Measurements from ENCODE around the gene RSPH6A.

Gene RSPH6A

GRCh38 chr19:45785097-45785496 is 30.0 kb downstream of the RSPH6A start:
- Histone ChIP-seq H3K9ac (ENCODE audit: low read length) (peak overlapping the region; percentile 6), H3K36me3 (ENCODE audit: control insufficient read depth, insufficient read depth, low read length, severe bottlenecking) (peaks cover 41% of the 10 kb centered on the region), H3K27me3 (replicated peaks; ENCODE audit: control insufficient read depth, insufficient read depth, low read length) (no peaks in the 10 kb centered on the region), H3K9me3 (ENCODE audit: control insufficient read depth, low read length) (no peaks in the 10 kb centered on the region), H3K4me1 (ENCODE audit: control insufficient read depth, insufficient read depth, low read length) (peaks cover 32% of the 10 kb centered on the region), H3K4me3 (ENCODE audit: low read length) (no peak overlapping the region)
- no peak for DNase-seq (ENCODE audit: low read depth)

GRCh38 chr19:45784096-45784495 is 31.0 kb downstream of the RSPH6A start:
- Histone ChIP-seq H3K9ac (ENCODE audit: low read length) (peak overlapping the region; percentile 96), H3K36me3 (ENCODE audit: control insufficient read depth, insufficient read depth, low read length, severe bottlenecking) (peaks cover 39% of the 10 kb centered on the region), H3K4me3 (ENCODE audit: low read length) (no peak overlapping the region), H3K27me3 (replicated peaks; ENCODE audit: control insufficient read depth, insufficient read depth, low read length) (no peaks in the 10 kb centered on the region), H3K9me3 (ENCODE audit: control insufficient read depth, low read length) (no peaks in the 10 kb centered on the region), H3K4me1 (ENCODE audit: control insufficient read depth, insufficient read depth, low read length) (peaks cover 36% of the 10 kb centered on the region)
- no peak for DNase-seq (ENCODE audit: low read depth)

DNA sequence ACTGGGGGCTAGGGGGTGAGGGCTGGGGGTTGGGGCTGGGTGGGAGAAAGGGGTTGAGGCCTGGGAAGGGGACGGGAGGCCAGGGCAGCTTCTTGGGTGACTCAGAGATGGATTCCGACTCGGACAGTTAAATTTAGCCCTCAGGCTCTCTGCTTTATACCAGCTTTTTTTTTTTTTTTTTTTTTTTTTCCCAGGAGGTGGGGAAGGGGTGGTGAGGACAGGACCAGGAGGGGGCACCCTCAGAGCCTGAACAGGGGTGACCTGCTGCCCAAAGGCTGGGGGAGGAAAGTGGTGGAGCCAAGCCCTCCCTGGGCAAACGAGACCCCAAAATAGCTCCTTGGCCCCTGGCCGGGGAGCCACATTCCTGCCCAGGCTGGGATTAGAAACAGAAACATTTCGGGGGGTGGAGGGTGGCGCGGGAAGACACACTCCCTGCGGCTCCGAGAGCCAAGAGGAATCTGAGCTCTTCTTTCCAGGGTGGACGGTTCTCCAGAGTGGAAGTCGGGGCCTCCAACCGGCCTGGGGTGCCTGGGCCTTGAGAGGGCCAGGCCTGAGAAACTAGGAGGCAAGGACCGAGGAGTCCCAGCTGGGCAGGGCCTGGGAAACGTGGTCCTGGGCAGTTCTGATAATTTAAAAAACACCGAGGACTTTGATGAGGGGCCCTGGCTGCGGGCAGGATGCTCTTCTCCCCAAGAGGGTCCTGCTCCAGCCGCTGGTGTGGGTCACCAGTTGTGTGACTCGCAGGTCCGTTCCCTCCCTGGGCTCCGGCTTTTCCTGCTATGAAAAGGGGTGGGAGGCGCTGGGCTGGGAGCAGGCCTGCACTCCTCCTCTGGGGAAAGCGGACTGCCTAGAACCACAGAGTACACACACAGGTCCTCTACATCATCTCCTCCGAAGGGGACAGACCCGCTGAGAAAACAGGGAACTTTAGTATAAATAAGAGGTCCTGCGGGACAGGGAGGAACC is 32.0 kb downstream of the RSPH6A start:
- H3K4me3 ChIP-seq (ENCODE audit: low read length), result peak overlapping the region; percentile 88
- H3K36me3 ChIP-seq (ENCODE audit: control insufficient read depth, insufficient read depth, low read length, severe bottlenecking), result peaks cover 39% of the 10 kb centered on the region
- peak overlapping the region; percentile 96 for H3K9ac ChIP-seq (ENCODE audit: low read length)
- peak; percentile 94 for DNase-seq (ENCODE audit: low read depth)
- peaks cover 36% of the 10 kb centered on the region for H3K4me1 ChIP-seq (ENCODE audit: control insufficient read depth, insufficient read depth, low read length)
- no peaks in the 10 kb centered on the region for H3K27me3 ChIP-seq (replicated peaks; ENCODE audit: control insufficient read depth, insufficient read depth, low read length)
- no peaks in the 10 kb centered on the region for H3K9me3 ChIP-seq (ENCODE audit: control insufficient read depth, low read length)

DNA sequence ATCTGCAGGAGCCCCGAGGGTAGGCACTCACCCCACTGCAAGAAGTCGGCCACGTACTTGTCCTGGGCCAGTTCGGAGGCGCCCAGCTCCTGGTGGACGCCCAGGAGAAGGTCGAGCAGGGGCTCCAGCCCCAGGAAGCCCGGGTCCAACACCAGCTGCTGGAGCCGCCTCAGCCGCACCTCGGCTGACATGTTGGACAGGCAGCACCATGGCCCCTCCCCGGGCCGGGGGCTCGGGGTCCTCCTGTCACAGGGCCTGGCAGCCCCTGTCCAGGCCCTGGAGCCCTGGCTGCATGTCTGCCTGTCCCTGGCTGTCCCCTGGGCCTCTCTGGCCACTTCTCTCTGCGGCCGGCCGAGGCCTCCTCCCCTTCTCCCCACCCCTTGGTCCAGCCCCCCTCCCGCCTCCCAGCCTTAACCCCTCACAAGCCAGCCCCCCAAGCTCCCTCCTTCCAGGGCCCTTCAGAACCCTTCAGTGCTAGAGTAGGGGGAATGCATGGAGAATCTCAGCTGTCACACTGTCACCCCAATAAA is 32.9 kb downstream of the RSPH6A start, which contains the start of gene DMPK:
Gene DMPK (minus strand): TSS at position 329 of the 530 bp plus-strand sequence. CDS start 138 bp downstream, at position 191.
- peak within 1 kb of the TSS; percentile 88 for H3K4me3 ChIP-seq (ENCODE audit: low read length)

DNA sequence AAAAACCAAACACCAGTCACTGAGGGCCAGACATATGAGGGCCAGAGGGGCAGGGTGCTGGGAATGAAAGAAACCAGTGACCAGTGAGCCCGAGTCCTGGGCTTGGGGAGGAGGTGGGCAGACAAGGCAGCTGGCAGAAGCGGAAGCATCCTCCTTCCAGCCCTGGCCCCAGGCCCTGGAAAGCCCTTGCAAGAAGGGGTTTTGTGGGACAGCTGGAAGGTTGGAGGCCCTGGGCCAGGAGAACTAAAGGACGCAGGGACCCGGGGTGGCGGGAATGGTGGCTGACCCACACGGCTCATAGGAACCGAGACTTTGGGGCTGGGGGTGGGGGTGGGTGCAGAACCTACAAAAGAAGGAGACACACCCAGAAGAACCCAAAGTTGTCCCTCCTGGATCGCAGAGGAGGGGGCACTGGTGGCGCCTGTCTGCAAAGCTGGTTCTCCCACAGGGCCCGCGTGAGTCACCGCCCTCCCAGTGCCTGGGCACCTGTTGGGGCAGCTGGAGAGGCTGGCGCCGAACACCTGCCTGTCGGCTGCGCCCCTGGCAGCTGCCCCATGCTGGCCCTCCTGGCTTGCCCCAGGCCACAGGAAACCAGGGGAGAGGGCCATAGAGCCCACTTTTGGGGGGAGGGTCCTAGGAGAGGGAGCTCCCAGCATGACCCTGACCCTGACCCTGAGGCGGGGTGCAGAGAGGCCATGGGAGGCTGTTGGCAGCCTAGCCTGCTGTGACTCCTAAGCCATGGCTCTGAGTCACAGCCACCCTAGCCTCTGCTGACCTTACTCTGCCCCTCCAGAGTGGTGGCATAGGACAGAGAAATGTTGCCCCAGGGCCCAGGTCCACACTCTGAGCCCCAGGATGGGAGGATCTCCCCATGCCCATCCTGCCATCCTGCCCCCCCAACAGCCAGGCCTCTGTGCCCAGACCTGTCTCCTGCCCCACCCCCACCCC is 33.6 kb downstream of the RSPH6A start:
- Histone ChIP-seq H3K27me3 (replicated peaks; ENCODE audit: control insufficient read depth, insufficient read depth, low read length) (no peaks in the 10 kb centered on the region), H3K36me3 (ENCODE audit: control insufficient read depth, insufficient read depth, low read length, severe bottlenecking) (peaks cover 43% of the 10 kb centered on the region), H3K9ac (ENCODE audit: low read length) (peak overlapping the region; percentile 96), H3K9me3 (ENCODE audit: control insufficient read depth, low read length) (no peaks in the 10 kb centered on the region), H3K4me1 (ENCODE audit: control insufficient read depth, insufficient read depth, low read length) (peaks cover 36% of the 10 kb centered on the region), H3K4me3 (ENCODE audit: low read length) (peak overlapping the region; percentile 88)
- DNase-seq (ENCODE audit: low read depth), result peak; percentile 42

More for the DNA sequence above, 32.9 kb downstream of the RSPH6A start, which contains the start of gene DMPK:
- H3K27me3 ChIP-seq (replicated peaks; ENCODE audit: control insufficient read depth, insufficient read depth, low read length), result no peaks in the 10 kb centered on the region
- DNase-seq (ENCODE audit: low read depth), result peak; percentile 68
- peak within 1 kb of the TSS; percentile 96 for H3K9ac ChIP-seq (ENCODE audit: low read length)
- peaks cover 43% of the 10 kb centered on the region for H3K36me3 ChIP-seq (ENCODE audit: control insufficient read depth, insufficient read depth, low read length, severe bottlenecking)
- H3K4me1 ChIP-seq (ENCODE audit: control insufficient read depth, insufficient read depth, low read length), result peaks cover 36% of the 10 kb centered on the region
- H3K9me3 ChIP-seq (ENCODE audit: control insufficient read depth, low read length), result no peaks in the 10 kb centered on the region

- no peak for DNase-seq (ENCODE audit: low read depth)
- peak overlapping the region; percentile 88 for H3K4me3 ChIP-seq (ENCODE audit: low read length)
These were observed 34.5 kb downstream of the RSPH6A start for GRCh38 chr19:45780448-45781213.

GRCh38 chr19:45780146-45780447 is 35.0 kb downstream of the RSPH6A start:
- peaks cover 36% of the 10 kb centered on the region for H3K4me1 ChIP-seq (ENCODE audit: control insufficient read depth, insufficient read depth, low read length)

More at GRCh38 chr19:45780448-45781213, 34.5 kb downstream of the RSPH6A start:
- peak overlapping the region; percentile 96 for H3K9ac ChIP-seq (ENCODE audit: low read length)
- H3K9me3 ChIP-seq (ENCODE audit: control insufficient read depth, low read length), result no peaks in the 10 kb centered on the region
- H3K4me1 ChIP-seq (ENCODE audit: control insufficient read depth, insufficient read depth, low read length), result peaks cover 36% of the 10 kb centered on the region
- H3K36me3 ChIP-seq (ENCODE audit: control insufficient read depth, insufficient read depth, low read length, severe bottlenecking), result peaks cover 37% of the 10 kb centered on the region
- H3K27me3 ChIP-seq (replicated peaks; ENCODE audit: control insufficient read depth, insufficient read depth, low read length), result no peaks in the 10 kb centered on the region

DNA sequence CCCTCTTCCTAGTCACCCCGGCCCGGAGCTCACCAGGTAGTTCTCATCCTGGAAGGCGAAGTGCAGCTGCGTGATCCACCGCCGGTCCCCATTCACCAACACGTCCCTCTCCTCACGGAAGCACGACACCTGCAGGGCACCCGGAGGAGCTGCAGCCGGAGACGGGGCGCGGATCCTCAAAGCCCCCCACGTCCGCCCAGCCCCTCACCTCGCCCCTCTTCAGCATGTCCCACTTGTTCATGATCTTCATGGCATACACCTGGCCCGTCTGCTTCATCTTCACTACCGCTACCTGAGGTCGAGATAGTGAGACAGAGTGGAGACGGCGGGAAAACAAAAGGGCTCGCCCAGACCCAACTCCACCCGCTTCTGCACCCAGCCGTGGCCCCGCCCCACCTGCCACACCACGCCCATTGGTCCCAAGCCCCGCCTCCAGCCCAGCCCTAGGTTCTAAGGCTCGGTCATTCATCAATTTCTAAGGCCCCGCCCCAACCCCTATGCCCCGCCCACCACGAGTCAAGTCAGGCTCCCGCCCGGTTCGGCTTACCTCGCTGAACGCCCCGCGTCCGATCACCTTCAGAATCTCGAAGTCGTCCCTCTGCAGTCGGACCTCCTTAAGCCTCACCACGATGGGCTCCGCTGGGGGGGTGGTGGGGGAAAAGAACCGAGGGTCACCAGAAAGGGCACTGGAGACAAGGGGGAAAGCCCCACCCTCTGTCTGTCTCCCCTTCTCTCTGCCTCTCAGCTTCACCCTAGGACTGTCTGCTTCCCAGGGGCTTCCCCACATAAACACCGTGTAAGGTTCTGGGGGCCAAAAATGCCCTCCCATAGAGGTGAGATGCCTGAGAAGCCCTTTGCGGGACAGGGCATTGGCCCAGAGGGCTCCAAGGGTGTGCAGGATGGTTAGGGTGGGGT is 35.6 kb downstream of the RSPH6A start:
- Histone ChIP-seq H3K4me3 (ENCODE audit: low read length) (peak overlapping the region; percentile 88), H3K9me3 (ENCODE audit: control insufficient read depth, low read length) (no peaks in the 10 kb centered on the region), H3K27me3 (replicated peaks; ENCODE audit: control insufficient read depth, insufficient read depth, low read length) (no peaks in the 10 kb centered on the region), H3K9ac (ENCODE audit: low read length) (peak overlapping the region; percentile 96), H3K36me3 (ENCODE audit: control insufficient read depth, insufficient read depth, low read length, severe bottlenecking) (peaks cover 43% of the 10 kb centered on the region), H3K4me1 (ENCODE audit: control insufficient read depth, insufficient read depth, low read length) (peaks cover 33% of the 10 kb centered on the region)
- DNase-seq (ENCODE audit: low read depth), result peak; percentile 57

More at GRCh38 chr19:45780146-45780447, 35.0 kb downstream of the RSPH6A start:
- Histone ChIP-seq H3K27me3 (replicated peaks; ENCODE audit: control insufficient read depth, insufficient read depth, low read length) (no peaks in the 10 kb centered on the region), H3K36me3 (ENCODE audit: control insufficient read depth, insufficient read depth, low read length, severe bottlenecking) (peaks cover 37% of the 10 kb centered on the region), H3K9me3 (ENCODE audit: control insufficient read depth, low read length) (no peaks in the 10 kb centered on the region), H3K4me3 (ENCODE audit: low read length) (peak overlapping the region; percentile 88), H3K9ac (ENCODE audit: low read length) (peak overlapping the region; percentile 96)
- DNase-seq (ENCODE audit: low read depth), result no peak

DNA sequence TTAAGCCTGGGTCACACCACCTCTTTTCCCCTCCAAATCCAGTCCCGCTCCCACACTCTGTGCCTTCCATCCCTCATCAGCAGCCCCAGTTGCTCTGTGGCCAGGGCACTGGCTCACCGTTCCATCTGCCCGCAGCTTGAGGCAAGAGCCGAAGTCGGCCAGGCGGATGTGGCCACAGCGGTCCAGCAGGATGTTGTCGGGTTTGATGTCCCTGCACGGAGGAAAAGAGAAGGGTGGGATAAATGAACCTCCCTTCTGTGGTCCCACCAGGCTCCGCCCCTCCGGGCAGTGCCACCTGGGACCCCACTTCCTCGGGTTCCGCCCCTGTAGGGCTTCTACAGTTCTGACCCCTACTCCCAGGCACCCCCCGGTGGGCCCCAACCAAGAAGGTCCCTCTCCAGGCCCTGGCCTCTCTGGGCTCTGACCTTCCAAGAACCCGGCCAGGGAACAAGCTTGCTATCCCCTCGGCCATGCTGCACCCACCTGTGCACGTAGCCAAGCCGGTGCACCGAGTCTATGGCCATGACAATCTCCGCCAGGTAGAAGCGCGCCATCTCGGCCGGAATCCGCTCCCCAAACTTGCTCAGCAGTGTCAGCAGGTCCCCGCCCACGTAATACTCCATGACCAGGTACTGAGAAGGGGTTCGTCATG is 37.0 kb downstream of the RSPH6A start:
- Histone ChIP-seq H3K27me3 (replicated peaks; ENCODE audit: control insufficient read depth, insufficient read depth, low read length) (no peaks in the 10 kb centered on the region), H3K9me3 (ENCODE audit: control insufficient read depth, low read length) (no peaks in the 10 kb centered on the region), H3K36me3 (ENCODE audit: control insufficient read depth, insufficient read depth, low read length, severe bottlenecking) (peaks cover 51% of the 10 kb centered on the region), H3K9ac (ENCODE audit: low read length) (no peak overlapping the region), H3K4me1 (ENCODE audit: control insufficient read depth, insufficient read depth, low read length) (peaks cover 20% of the 10 kb centered on the region), H3K4me3 (ENCODE audit: low read length) (no peak overlapping the region)
- DNase-seq (ENCODE audit: low read depth), result no peak
